GM18873 (cell line): ENCODE measurements around the gene DNAJC13.

ENCODE experiments used
- ATAC-seq: cut with Tn5 transposase; IDR thresholded peaks from one replicate; pipeline ENCODE4 v1.9.1; 2021; ENCODE audit warnings: mild to moderate bottlenecking, moderate library complexity, moderate number of reproducible peaks; ENCODE audit not compliant: unreplicated experiment, low FRiP score

Gene DNAJC13

GRCh38 chr3:132404276-132404675 is 13.0 kb upstream of the DNAJC13 start:
- no peak for ATAC-seq

GRCh38 chr3:132405188-132405587 is 12.1 kb upstream of the DNAJC13 start:
- ATAC-seq = no peak

GRCh38 chr3:132405609-132406299 is 11.5 kb upstream of the DNAJC13 start:
- ATAC-seq = no peak

- no peak for ATAC-seq
Observed at GRCh38 chr3:132406587-132406986, 10.7 kb upstream of the DNAJC13 start.

- ATAC-seq = no peak
Observed at GRCh38 chr3:132407025-132407424, 10.3 kb upstream of the DNAJC13 start.

- ATAC-seq = no peak
Observed at GRCh38 chr3:132414841-132415240, 2.5 kb upstream of the DNAJC13 start.

GRCh38 chr3:132416161-132416560 is 1.1 kb upstream of the DNAJC13 start:
- no peak for ATAC-seq

- peak; percentile 30 for ATAC-seq
Observed at GRCh38 chr3:132417695-132418411, 551 bp downstream of the DNAJC13 start.

GRCh38 chr3:132418916-132419315 is 1.6 kb downstream of the DNAJC13 start:
- no peak for ATAC-seq

- no peak for ATAC-seq
Observed at GRCh38 chr3:132421832-132422231, 4.5 kb downstream of the DNAJC13 start.

- no peak for ATAC-seq
Observed at GRCh38 chr3:132422531-132422930, 5.2 kb downstream of the DNAJC13 start.

- ATAC-seq = no peak
Observed at GRCh38 chr3:132432639-132433038, 15.3 kb downstream of the DNAJC13 start.

GRCh38 chr3:132433121-132433520 is 15.8 kb downstream of the DNAJC13 start:
- ATAC-seq = no peak

GRCh38 chr3:132435224-132435910 is 18.1 kb downstream of the DNAJC13 start:
- ATAC-seq = no peak

- ATAC-seq = no peak
Observed at GRCh38 chr3:132435911-132436425, 18.7 kb downstream of the DNAJC13 start.

- ATAC-seq = no peak
Observed at GRCh38 chr3:132443421-132443820, 26.1 kb downstream of the DNAJC13 start.

GRCh38 chr3:132444383-132444782 is 27.1 kb downstream of the DNAJC13 start:
- no peak for ATAC-seq

- no peak for ATAC-seq
Observed at GRCh38 chr3:132445817-132446216, 28.5 kb downstream of the DNAJC13 start.

GRCh38 chr3:132448216-132448961 is 31.1 kb downstream of the DNAJC13 start:
- ATAC-seq = no peak

GRCh38 chr3:132456136-132456535 is 38.8 kb downstream of the DNAJC13 start:
- ATAC-seq = no peak

- ATAC-seq = no peak
Observed at GRCh38 chr3:132456571-132456970, 39.3 kb downstream of the DNAJC13 start.
